Measurements from ENCODE around the gene FAR2. TPM values are rescaled to one million over a fixed set of nuclear protein-coding genes. Genes with fewer than 3 reads are reported as not detected.

Gene FAR2
- total and polyA plus RNA-seq, 2 experiments from 2014 or later: 18.7 to 22.6 TPM

DNA sequence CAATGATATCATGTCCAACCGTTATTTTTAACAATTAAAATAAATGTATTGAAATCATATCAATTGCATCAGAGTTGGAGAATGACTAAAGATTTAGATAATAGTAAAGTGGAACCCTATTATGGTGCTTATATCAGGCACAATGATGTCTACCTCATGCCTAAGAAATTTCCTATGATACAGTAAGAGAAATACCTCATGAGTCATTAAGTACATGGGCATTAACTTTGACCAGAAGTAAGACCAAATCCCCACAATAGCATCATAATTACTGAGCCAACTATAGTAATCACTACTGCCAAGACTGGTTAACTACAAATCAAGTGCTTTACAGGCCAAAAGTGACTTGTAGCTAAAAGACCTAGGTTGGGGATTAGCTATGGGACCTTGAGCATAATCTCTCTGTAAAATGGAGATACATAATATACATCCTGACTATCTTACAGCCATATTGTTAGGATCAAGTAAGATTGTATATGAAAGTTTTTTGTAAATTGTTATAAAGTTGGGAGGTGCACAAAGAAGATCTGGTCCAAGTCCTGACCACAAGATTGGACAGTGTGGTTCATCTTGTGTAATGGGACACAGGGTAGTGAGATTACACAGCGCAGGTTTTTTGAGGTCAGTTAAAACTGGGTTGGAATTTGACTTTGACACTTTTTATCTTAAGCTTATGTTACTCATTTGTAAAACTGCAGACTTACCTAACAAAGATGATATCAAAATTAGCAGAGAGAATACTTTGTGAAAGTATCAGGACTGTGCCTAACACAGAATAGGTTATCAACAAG lies 171.4 kb downstream of the FAR2 start (continued):
- TF ChIP-seq, protein P1, sequence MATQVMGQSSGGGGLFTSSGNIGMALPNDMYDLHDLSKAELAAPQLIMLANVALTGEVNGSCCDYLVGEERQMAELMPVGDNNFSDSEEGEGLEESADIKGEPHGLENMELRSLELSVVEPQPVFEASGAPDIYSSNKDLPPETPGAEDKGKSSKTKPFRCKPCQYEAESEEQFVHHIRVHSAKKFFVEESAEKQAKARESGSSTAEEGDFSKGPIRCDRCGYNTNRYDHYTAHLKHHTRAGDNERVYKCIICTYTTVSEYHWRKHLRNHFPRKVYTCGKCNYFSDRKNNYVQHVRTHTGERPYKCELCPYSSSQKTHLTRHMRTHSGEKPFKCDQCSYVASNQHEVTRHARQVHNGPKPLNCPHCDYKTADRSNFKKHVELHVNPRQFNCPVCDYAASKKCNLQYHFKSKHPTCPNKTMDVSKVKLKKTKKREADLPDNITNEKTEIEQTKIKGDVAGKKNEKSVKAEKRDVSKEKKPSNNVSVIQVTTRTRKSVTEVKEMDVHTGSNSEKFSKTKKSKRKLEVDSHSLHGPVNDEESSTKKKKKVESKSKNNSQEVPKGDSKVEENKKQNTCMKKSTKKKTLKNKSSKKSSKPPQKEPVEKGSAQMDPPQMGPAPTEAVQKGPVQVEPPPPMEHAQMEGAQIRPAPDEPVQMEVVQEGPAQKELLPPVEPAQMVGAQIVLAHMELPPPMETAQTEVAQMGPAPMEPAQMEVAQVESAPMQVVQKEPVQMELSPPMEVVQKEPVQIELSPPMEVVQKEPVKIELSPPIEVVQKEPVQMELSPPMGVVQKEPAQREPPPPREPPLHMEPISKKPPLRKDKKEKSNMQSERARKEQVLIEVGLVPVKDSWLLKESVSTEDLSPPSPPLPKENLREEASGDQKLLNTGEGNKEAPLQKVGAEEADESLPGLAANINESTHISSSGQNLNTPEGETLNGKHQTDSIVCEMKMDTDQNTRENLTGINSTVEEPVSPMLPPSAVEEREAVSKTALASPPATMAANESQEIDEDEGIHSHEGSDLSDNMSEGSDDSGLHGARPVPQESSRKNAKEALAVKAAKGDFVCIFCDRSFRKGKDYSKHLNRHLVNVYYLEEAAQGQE (IDR thresholded peaks at IDR 0.05; ENCODE audit: unreplicated experiment): no peak
- TF ChIP-seq, protein P2, sequence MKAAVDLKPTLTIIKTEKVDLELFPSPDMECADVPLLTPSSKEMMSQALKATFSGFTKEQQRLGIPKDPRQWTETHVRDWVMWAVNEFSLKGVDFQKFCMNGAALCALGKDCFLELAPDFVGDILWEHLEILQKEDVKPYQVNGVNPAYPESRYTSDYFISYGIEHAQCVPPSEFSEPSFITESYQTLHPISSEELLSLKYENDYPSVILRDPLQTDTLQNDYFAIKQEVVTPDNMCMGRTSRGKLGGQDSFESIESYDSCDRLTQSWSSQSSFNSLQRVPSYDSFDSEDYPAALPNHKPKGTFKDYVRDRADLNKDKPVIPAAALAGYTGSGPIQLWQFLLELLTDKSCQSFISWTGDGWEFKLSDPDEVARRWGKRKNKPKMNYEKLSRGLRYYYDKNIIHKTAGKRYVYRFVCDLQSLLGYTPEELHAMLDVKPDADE (IDR thresholded peaks at IDR 0.05): no peak
- TF ChIP-seq STAT1 (IDR thresholded peaks at IDR 0.05; ENCODE audit: unreplicated experiment) (no peak), POLR2AphosphoS5 (IDR thresholded peaks at IDR 0.05; ENCODE audit: low read depth) (no peak), ZNF114 (CRISPR knock-in tag; IDR thresholded peaks at IDR 0.05) (no peak), EZH2phosphoT487 (IDR thresholded peaks at IDR 0.05; ENCODE audit: unreplicated experiment) (no peak), JUNB (IDR thresholded peaks at IDR 0.05; ENCODE audit: unreplicated experiment) (no peak), EZH2 (IDR thresholded peaks at IDR 0.05; ENCODE audit: low read depth, unreplicated experiment) (no peak)
- TF ChIP-seq, protein P3, sequence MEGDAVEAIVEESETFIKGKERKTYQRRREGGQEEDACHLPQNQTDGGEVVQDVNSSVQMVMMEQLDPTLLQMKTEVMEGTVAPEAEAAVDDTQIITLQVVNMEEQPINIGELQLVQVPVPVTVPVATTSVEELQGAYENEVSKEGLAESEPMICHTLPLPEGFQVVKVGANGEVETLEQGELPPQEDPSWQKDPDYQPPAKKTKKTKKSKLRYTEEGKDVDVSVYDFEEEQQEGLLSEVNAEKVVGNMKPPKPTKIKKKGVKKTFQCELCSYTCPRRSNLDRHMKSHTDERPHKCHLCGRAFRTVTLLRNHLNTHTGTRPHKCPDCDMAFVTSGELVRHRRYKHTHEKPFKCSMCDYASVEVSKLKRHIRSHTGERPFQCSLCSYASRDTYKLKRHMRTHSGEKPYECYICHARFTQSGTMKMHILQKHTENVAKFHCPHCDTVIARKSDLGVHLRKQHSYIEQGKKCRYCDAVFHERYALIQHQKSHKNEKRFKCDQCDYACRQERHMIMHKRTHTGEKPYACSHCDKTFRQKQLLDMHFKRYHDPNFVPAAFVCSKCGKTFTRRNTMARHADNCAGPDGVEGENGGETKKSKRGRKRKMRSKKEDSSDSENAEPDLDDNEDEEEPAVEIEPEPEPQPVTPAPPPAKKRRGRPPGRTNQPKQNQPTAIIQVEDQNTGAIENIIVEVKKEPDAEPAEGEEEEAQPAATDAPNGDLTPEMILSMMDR (conservative IDR thresholded peaks at IDR 0.05; ENCODE audit: low read depth in 2 of 2): no peak

DNA sequence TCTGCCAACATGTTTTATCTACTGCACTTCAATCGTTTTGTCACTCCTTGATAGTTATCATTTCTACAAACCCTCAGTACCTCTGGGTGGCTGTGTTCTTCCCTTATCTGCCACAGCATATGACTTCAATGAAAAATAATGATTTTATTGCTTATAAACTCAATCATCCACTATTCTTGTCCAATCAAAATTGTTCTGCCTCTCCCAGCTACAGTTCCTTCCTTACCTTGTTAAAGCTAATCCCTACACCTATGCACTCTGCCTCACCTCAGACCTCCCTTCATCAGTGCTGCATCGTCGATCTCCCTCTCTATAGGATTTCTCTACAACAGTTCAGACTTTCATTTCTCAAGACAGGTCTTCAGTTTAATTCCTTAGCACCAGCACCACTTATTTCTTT lies 173.1 kb downstream of the FAR2 start:
- Mint-ChIP-seq H3K4me1 (peaks cover 5% of the 10 kb centered on the region; the same call in 2 of the 3 replicates), H3K9me3 (peaks cover 52% of the 10 kb centered on the region), H3K27me3 (ENCODE audit: insufficient read depth, low read depth, poor library complexity) (peaks cover 5% of the 10 kb centered on the region), H3K27ac (no peak overlapping the region), H3K4me3 (no peak overlapping the region), H3K36me3 (ENCODE audit: low read depth) (peaks cover 54% of the 10 kb centered on the region)
- no peak for TF ChIP-seq JUNB (IDR thresholded peaks at IDR 0.05; ENCODE audit: unreplicated experiment)
- no peak for TF ChIP-seq CREB1 (CRISPR knock-in tag; IDR thresholded peaks at IDR 0.05; ENCODE audit: low read depth)
- TF ChIP-seq, protein P1 (IDR thresholded peaks at IDR 0.05; ENCODE audit: unreplicated experiment): no peak
- Histone ChIP-seq H3K27ac (ENCODE audit: low read depth) (no peak overlapping the region), H3K36me3 (ENCODE audit: insufficient read depth) (peaks cover 21% of the 10 kb centered on the region), H3K4me1 (ENCODE audit: insufficient read depth) (no peaks in the 10 kb centered on the region), H3K4me2 (no peak overlapping the region), H3K9me2 (ENCODE audit: insufficient read depth) (peaks cover 5% of the 10 kb centered on the region; the same call in 1 of the 2 replicates), H3K79me2 (replicated peaks; ENCODE audit: insufficient read depth) (no peaks in the 10 kb centered on the region), H2AFZ (no peak overlapping the region), H4K20me1 (replicated peaks; ENCODE audit: insufficient read depth) (no peaks in the 10 kb centered on the region), H3F3A (replicated peaks; ENCODE audit: low read depth) (no peaks in the 10 kb centered on the region), H3K4me3 (no peak overlapping the region), H3K27me3 (ENCODE audit: insufficient read depth) (no peaks in the 10 kb centered on the region)
- DNase-seq (ENCODE audit: low spot score) (no peak), ATAC-seq (no peak)

Data from GM23338 (cell line).